Suprapubic skin (tissue), 4 donors: ENCODE data around the gene VN1R4.

Experiments used
- CTCF ChIP-seq, 2 donors: fragments of 200-600 bp in 1 of 2; fragments of 450-650 bp in 1 of 2; sonication (generic) in 1 of 2; IDR thresholded peaks; one replicate each; pipeline ENCODE4 v1.5.1; 2016 to 2019; ENCODE audit warnings: antibody characterized with exemption in 2 of 2, mild to moderate bottlenecking in 1 of 2, moderate library complexity in 1 of 2
- EP300 ChIP-seq: sonication (generic); formaldehyde crosslinking; IDR thresholded peaks from one replicate; pipeline ENCODE4 v1.6.1; 2017; ENCODE audit warnings: antibody characterized with exemption
- POLR2A ChIP-seq, 2 donors: fragments of 450-650 bp; IDR thresholded peaks; one replicate each; pipeline ENCODE4 v1.6.1; 2017; ENCODE audit warnings: antibody characterized with exemption in 2 of 2, mild to moderate bottlenecking in 2 of 2, moderate library complexity in 2 of 2
- POLR2AphosphoS5 ChIP-seq, 3 donors: sonication (generic); formaldehyde crosslinking; IDR thresholded peaks; one replicate each; pipeline ENCODE4 v1.6.1; 2017; ENCODE audit warnings: antibody characterized with exemption in 3 of 3

- no peak for TF ChIP-seq CTCF (IDR thresholded peaks at IDR 0.05)
- no peak for TF ChIP-seq POLR2AphosphoS5 (IDR thresholded peaks at IDR 0.05)
- no peak for TF ChIP-seq EP300
- no peak for TF ChIP-seq POLR2A (IDR thresholded peaks at IDR 0.05)
These were observed 21.0 kb downstream of the VN1R4 start for GRCh38 chr19:53246498-53246897.
